Spinal cord (tissue), 10 donors: ENCODE measurements around the gene SRRD. TPM values are rescaled to one million over a fixed set of nuclear protein-coding genes. Genes with fewer than 3 reads are reported as not detected.

Experiments
- DNase-seq, 6 donors: peaks; one replicate each; pipeline versions ENCODE4 v3.0.0 to v3.0.0-alpha.2; 2013 to 2015; ENCODE audit warnings: low spot score in 6 of 6, low read depth in 4 of 6
- H3K27ac ChIP-seq: one replicate; pipeline ENCODE4 v1.5.1; 2013; ENCODE audit warnings: low read depth, low read length, control low read depth
- H3K27me3 ChIP-seq: one replicate; pipeline ENCODE4 v1.6.1; 2013; ENCODE audit warnings: low read length; ENCODE audit not compliant: control insufficient read depth, insufficient read depth
- H3K36me3 ChIP-seq: one replicate; pipeline ENCODE4 v1.6.1; 2013; ENCODE audit warnings: low read length; ENCODE audit not compliant: control insufficient read depth, insufficient read depth
- H3K4me1 ChIP-seq: one replicate; pipeline ENCODE4 v1.6.1; 2013; ENCODE audit warnings: low read length; ENCODE audit not compliant: control insufficient read depth, insufficient read depth
- H3K4me3 ChIP-seq: one replicate; pipeline ENCODE4 v1.5.1; 2013; ENCODE audit warnings: low read depth, low read length, control low read depth
- H3K9me3 ChIP-seq: one replicate; pipeline ENCODE4 v1.6.1; 2013; ENCODE audit warnings: low read length; ENCODE audit not compliant: control insufficient read depth, insufficient read depth
- WGBS: methylation state at CpG from one replicate; pipeline ENCODE4 v1.1.5; 2013; ENCODE audit warnings: missing lambda C conversion rate; ENCODE audit not compliant: insufficient coverage; 5-methylcytosine and 5-hydroxymethylcytosine counted together
- polyA plus RNA-seq, 2 donors: library from polyadenylated mRNA; unstranded; fragments of 120-200 nt; gene quantifications; one replicate each; pipeline ENCODE4 v1.2.1, GENCODE V29; 2013; ENCODE audit not compliant: insufficient read length in 2 of 2
- total RNA-seq, 2 donors: library from RNA; depleted of rRNA in 1 of 2; stranded (reverse); fragments of 120-200 nt in 1 of 2; fragments of >200 nt in 1 of 2; gene quantifications; one replicate each; pipeline versions ENCODE4 v1.2.3 to v1.2.4, GENCODE V29; 2013 to 2014
- donor health status: healthy.

Gene SRRD
- total and polyA plus RNA-seq, 4 donors, result 16.6 to 32.1 (median 27.3) TPM

GRCh38 chr22:26512149-26512793 is 28.6 kb downstream of the SRRD start, which contains the start of gene TFIP11:
TSS of gene TFIP11 (minus strand) at chr22:26512473. CDS start at chr22:26510272, 2,201 bp downstream.
- peak; percentile 88 to 98 (median 90) for DNase-seq
- Histone ChIP-seq H3K27ac (peak within 1 kb of the TSS; percentile 43), H3K4me3 (peak within 1 kb of the TSS; percentile 93), H3K36me3 (peaks cover 21% of the 10 kb centered on the region), H3K9me3 (no peaks in the 10 kb centered on the region), H3K27me3 (no peaks in the 10 kb centered on the region), H3K4me1 (peaks cover 9% of the 10 kb centered on the region)
- WGBS, result under 1% methylated on average over 40 of the region's 40 CpGs

GRCh38 chr22:26513838-26514237 is 30.2 kb downstream of the SRRD start:
- Histone ChIP-seq H3K9me3 (no peaks in the 10 kb centered on the region), H3K27ac (no peak overlapping the region), H3K4me3 (no peak overlapping the region), H3K36me3 (peaks cover 12% of the 10 kb centered on the region), H3K27me3 (no peaks in the 10 kb centered on the region), H3K4me1 (peaks cover 9% of the 10 kb centered on the region)
- WGBS, result no CpG with 5 or more reads among the region's 1 CpG
- no peak for DNase-seq

DNA sequence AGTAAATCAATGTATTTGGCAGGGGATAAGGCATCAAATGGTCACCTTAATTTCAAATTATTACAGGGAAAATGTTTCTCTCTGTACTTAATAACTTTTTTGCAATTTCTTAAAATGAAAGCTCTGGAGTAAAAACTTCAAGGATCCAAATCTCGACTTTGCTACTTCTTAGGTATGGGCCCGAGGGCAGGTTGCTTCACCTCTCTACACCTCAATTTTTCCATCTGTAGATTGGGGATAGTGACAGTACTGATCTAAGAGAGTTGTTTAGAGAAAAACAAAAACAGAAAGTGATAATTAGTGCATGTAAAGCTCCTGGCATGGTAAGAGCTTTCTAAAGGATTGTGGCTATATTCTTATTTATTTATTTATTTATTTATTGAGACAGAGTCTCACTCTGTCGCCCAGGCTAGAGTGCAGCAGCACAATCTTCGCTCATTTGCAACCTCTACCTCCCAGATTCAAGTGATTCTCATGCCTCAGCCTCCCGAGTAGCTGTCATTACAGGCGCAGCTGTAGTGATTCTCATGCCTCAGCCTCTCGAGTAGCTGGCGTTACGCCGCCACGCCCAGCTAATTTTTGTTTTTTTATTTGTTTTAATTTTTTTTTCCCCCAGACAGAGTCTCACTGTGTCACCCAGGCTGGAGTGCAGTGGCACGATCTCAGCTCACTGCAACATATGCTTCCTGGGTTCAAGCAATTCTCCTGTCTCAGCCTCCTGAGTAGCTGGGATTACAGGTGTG is 30.9 kb downstream of the SRRD start:
- H3K9me3 ChIP-seq, result no peaks in the 10 kb centered on the region
- H3K27ac ChIP-seq, result no peak overlapping the region
- no peaks in the 10 kb centered on the region for H3K27me3 ChIP-seq
- H3K4me1 ChIP-seq, result peaks cover 9% of the 10 kb centered on the region
- peaks cover 4% of the 10 kb centered on the region for H3K36me3 ChIP-seq
- WGBS, result 95% methylated on average over 3 of the region's 12 CpGs
- H3K4me3 ChIP-seq, result no peak overlapping the region
- no peak for DNase-seq

GRCh38 chr22:26515931-26516330 is 32.3 kb downstream of the SRRD start:
- Histone ChIP-seq H3K36me3 (no peaks in the 10 kb centered on the region), H3K4me3 (no peak overlapping the region), H3K27me3 (no peaks in the 10 kb centered on the region), H3K4me1 (peaks cover 9% of the 10 kb centered on the region), H3K27ac (no peak overlapping the region), H3K9me3 (no peaks in the 10 kb centered on the region)
- WGBS, result no CpG with 5 or more reads among the region's 3 CpGs
- DNase-seq, result peak in 1 of 6 donors; percentile 54

- WGBS, result no CpG with 5 or more reads among the region's 1 CpG
- Histone ChIP-seq H3K27ac (no peak overlapping the region), H3K27me3 (no peaks in the 10 kb centered on the region), H3K36me3 (no peaks in the 10 kb centered on the region), H3K9me3 (no peaks in the 10 kb centered on the region), H3K4me1 (peaks cover 8% of the 10 kb centered on the region), H3K4me3 (no peak overlapping the region)
- DNase-seq, result no peak
Observed at GRCh38 chr22:26516503-26516902, 32.8 kb downstream of the SRRD start.

DNA sequence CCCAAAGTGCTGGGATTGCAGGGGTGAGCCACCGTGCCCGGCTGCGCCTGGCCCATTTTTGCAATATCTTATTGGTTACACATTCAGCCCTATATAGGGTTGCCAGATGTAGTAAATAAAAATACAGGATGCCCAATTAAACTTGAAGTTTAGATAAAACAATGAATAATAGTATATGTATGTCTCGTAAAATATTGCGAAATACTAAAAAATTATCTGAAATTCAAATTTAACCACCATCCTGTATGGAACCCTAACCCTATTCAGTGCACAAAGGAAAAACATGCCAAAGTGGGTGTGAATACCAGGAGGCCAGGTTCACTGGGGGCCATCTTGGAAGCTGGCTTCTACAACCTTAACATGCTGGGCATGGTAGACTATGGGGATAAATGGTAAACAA is 33.8 kb downstream of the SRRD start:
- H3K9me3 ChIP-seq, result no peaks in the 10 kb centered on the region
- WGBS, result no CpG with 5 or more reads among the region's 5 CpGs
- peaks cover 6% of the 10 kb centered on the region for H3K4me1 ChIP-seq
- H3K27me3 ChIP-seq, result no peaks in the 10 kb centered on the region
- H3K4me3 ChIP-seq, result no peak overlapping the region
- no peak for DNase-seq
- no peaks in the 10 kb centered on the region for H3K36me3 ChIP-seq
- H3K27ac ChIP-seq, result no peak overlapping the region

DNA sequence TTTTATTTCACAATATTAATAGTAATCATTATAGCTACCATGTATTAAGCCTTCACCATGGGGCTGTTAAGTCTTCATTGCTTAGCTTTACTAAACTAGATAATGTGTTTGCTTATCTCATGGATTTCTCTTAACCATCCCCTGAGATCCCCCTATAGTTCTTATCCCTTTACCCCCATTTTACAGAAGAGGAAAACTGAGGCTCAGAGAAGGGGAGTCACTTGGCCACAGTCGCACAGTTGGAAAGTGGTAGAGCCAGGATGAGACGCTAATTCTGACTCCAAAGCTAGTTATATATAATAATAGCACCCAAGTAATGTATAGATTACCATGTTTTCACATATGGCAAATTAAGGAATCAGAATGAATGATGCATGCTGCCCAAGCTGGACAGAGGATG is 38.3 kb downstream of the SRRD start:
- H3K27me3 ChIP-seq, result no peaks in the 10 kb centered on the region
- DNase-seq, result no peak
- no peaks in the 10 kb centered on the region for H3K4me1 ChIP-seq
- no CpG with 5 or more reads among the region's 2 CpGs for WGBS
- H3K27ac ChIP-seq, result no peak overlapping the region
- H3K4me3 ChIP-seq, result no peak overlapping the region
- peaks cover 4% of the 10 kb centered on the region for H3K36me3 ChIP-seq
- H3K9me3 ChIP-seq, result no peaks in the 10 kb centered on the region

DNA sequence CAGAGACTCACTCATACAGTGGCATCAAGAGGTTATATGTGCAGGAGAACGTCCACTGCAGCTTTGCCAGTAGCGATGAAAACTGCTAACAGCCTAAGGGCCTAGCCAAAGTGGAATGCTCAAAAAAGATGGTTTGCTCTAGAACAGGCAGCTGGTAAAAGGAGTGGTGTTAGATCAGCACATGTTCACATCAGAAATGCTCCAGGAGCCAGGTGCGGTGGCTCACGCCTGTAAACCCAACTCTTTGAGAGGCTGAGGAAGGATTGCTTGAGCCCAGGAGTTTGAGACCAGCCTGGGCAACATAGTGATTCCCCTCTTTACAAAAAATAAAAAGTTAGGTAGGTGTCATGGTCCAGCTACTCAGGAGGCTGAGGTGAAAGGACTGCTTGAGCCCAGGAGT is 38.9 kb downstream of the SRRD start:
- WGBS, result 100% methylated on average over 2 of the region's 4 CpGs
- Histone ChIP-seq H3K4me3 (no peak overlapping the region), H3K27me3 (no peaks in the 10 kb centered on the region), H3K36me3 (peaks cover 5% of the 10 kb centered on the region), H3K9me3 (no peaks in the 10 kb centered on the region), H3K4me1 (no peaks in the 10 kb centered on the region), H3K27ac (no peak overlapping the region)
- no peak for DNase-seq

DNA sequence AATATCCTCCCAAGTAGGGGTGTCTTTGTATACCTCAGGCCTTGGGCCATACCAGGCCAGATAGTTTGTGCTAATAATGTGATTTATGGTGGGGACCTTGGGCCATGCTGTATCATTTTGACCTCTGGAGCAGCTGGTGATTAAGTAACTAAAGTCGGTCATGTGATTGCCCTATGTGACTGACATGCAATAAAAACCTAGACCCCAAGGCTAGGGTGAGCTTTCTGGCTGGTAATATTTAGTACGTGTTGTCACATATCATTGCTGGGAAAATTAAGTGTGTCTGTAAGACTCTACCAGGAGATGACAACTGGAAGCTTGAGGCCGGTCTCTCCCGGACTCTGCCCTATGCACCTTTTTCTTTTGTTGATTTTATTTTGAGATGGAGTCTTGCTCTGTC is 41.2 kb downstream of the SRRD start:
- Histone ChIP-seq H3K4me3 (no peak overlapping the region), H3K9me3 (no peaks in the 10 kb centered on the region), H3K4me1 (no peaks in the 10 kb centered on the region), H3K36me3 (peaks cover 9% of the 10 kb centered on the region), H3K27ac (no peak overlapping the region), H3K27me3 (no peaks in the 10 kb centered on the region)
- WGBS, result 80% methylated on average over 4 of the region's 4 CpGs
- DNase-seq, result no peak
